T-helper 1 cell (primary cell): ENCODE measurements around the gene PLEKHM3.
"Not testable (repeated sequence)": the region's sequence is repeated elsewhere in the genome, so short reads cannot be mapped to it uniquely, and the experiment has no call there.

ENCODE experiments used
- DNase-seq, 5 donors: peaks; one replicate each; pipeline ENCODE4 v3.0.0-alpha.2; 2012 to 2020

PLEKHM3 gene

GRCh38 chr2:207819021-207819797, 206.1 kb downstream of the PLEKHM3 start:
- DNase-seq, result no peak

- no peak for DNase-seq
Measured at GRCh38 chr2:207816546-207816945, 208.8 kb downstream of the PLEKHM3 start.

- DNase-seq, result no peak
Measured at GRCh38 chr2:207815254-207815653, 210.1 kb downstream of the PLEKHM3 start.

GRCh38 chr2:207813942-207814341, 211.4 kb downstream of the PLEKHM3 start:
- DNase-seq, result no peak

DNA sequence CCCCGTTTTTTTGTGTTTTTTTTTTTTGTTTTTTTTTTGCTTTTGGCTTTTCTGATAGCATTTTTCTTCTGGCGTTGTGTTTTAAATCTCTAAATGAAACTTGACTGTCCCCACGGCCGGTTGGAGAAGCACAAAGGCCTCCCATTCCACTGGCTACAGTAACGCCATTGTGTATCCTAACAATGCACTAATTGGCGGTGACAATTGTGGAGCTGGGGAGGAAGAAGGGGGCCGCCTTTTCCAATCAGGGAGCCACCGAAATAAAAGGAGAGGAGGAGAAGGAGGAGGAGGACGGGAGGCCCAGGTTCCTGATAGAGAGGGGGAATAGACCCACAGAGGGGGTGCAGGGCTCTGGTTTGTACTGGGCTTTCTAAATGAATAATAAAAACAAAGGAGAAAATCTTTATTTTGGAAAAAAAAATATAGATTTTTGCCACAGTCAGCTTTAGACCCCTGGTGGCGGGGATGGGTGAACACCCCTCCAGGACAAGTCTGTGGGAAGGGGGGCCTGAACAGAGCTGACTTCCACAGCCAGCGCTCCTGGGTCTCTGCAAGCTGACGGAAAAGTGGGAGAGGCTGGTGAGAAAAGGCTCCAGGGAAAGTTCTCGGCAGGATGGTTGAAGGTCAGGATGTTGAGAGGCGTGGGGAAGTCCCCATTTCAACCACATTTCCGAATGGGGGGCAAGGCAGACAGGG, 212.0 kb downstream of the PLEKHM3 start:
- DNase-seq, result no peak

DNA sequence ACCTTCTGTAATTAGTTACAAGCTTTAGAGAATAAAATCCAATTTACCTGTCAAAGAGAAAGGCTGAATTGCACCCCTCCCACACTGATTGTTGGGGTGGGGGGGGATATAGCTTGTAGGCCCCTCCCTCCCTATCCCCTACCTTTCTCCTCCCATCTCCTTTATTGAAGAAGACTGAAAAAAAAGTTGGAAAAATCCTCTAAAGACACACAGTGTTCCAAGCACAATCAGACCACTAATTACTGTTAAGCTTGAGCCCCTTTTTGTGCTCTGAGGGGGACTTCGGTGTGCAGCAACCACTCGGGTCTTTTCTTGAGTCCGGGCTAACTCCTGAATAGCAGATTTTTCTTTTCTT, 212.6 kb downstream of the PLEKHM3 start:
- no peak for DNase-seq

DNA sequence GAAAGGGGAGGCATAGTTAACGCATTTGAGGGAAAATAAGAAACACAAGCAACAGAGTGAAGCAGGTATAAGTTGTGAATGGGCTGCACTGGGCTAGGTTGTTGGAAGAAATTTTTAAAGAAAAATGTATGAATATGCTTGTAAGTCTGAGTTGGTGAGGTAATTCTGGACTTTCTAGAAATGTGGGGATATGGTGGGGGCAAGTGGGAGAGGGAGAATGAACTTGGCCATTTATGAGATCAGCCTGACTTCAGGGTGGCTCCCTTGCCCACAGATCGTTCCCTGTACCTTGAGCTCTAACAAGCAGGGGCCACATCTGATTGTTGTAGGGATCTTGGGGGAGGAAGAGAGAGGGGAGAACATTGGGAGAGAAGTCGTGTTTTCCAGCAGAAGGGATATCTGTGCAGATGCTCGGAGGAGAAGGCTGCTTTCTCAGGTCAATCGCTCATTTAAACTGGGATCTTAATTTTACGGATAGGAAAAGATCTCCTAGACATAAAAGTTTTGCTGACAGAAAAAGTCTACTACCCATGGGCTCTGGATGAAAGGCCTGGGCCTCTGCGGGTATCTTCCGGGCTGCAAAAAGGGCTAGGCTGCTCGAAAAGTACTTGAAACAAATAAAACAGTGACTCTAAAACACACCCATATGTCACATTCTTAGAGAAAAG, 213.1 kb downstream of the PLEKHM3 start:
- no peak for DNase-seq

- DNase-seq, result not testable (repeated sequence)
Measured at GRCh38 chr2:207811658-207812057, 213.7 kb downstream of the PLEKHM3 start.

DNA sequence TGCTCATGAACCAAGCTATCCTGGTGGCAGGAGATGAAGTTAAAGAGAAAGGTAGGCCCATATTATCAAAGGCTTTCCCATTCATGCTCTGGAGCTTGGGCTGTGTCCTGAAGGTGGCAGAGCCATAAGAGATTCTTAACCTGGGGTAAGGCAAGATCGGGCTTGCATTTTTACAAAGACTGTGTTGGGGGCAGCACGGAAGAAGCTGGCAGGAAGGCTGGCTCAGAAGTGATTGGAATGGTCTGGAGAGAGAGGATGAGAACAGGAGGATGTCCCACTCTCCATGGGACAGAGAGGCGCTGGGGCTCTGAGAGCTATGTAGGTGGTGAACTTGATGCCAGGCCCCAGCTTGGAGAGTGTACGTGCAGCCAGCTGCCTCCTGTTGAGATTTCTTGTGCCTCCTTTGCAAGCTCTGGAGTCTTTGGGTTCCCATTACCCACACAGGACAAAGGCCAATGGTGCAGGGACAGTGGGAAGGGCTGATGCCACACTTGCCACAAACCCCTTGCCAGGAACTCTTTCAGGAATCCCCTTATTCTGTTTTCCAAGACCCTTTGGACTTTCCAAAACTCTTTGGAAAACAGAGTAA, 215.0 kb downstream of the PLEKHM3 start:
- DNase-seq, result no peak

DNA sequence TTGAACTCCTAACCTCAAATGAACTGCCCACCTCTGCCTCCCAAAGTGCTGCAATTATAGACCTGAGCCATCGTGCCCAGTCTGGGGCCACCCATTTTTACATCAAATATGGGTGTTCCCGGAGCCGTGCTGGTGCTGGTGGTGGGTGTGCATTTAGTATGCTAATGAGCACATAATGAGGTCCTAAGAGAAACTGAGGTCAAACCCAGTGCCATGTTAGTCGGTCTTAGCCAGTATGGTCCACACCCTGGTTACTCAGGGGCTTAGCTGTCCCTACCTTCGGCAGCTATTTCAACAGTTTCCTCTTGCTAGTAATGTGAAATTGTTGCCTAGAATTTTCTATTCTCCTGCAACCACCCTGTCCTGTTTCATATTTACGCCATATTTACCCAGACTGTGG, 217.2 kb downstream of the PLEKHM3 start:
- no peak for DNase-seq

DNA sequence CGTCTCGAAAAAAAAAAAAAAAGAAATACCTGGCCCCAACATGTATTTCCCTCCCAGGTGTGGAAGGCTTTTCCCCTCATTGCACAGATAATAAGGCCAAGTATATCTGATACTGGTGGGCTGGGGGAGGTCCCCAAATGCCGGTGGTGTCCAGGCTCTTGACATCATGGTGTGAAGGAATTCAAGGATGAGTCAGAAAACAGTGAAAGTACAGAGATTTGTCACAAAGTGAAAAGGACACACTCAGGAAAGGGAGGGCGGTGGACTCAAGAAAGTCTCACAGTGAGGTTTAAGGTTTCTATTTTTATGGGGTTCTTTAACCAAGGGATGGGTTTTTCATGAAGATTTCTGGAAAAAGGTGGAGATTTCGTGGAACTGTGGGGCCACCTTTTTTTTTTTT, 217.8 kb downstream of the PLEKHM3 start:
- DNase-seq, result peak in 1 of 5 donors; percentile 16

DNA sequence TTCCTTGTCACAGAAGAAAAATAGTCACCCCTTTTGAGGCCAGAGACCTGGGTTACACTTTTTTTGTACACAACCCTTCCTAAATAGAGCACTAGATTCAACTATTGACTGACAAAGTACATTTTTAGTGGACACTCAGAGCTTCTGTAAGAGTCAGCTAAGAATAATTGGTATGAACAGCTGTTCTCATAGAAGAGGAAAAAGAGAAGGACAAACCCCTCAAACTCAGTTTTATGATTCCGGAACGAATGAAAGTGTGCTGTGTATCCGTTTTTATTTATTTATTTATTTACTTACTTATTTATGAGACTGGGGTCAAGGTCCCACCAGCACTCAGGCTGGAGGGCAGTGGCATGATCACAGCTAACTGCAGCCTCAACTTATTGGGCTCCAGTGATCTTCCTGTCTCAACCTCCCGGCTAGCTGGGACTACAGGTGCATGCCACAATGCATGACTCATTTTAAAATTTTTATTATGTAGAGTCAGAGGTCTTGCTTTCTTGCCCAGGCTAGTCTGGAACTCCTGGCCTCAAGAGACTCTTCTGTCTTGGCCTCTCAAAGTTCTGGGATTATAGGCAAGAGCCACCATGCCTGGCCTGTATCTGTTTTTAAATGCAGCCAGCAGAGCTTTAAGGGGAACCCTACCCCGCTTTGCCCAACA, 219.6 kb downstream of the PLEKHM3 start:
- no peak for DNase-seq

GRCh38 chr2:207802650-207803049, 222.7 kb downstream of the PLEKHM3 start:
- no peak for DNase-seq

DNA sequence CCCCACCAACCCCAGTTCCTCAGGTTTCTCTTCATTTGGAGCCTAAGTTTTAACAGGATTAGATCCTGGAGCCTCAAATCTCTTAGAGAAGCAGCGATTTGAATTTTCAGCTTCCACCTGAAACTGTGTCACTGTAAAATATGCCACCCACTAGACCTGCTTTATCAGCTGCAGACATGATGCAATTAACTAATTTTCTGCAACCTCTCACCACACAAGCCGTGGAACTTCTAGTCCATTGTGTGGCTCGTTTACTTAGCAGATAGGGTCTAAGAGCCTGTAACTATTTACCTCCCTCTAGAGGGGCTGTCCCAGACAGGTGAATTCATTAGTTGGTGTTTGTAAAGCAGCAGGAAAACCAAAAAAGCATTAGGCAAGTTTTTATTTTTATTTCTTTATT, 224.1 kb downstream of the PLEKHM3 start:
- DNase-seq, result no peak

DNA sequence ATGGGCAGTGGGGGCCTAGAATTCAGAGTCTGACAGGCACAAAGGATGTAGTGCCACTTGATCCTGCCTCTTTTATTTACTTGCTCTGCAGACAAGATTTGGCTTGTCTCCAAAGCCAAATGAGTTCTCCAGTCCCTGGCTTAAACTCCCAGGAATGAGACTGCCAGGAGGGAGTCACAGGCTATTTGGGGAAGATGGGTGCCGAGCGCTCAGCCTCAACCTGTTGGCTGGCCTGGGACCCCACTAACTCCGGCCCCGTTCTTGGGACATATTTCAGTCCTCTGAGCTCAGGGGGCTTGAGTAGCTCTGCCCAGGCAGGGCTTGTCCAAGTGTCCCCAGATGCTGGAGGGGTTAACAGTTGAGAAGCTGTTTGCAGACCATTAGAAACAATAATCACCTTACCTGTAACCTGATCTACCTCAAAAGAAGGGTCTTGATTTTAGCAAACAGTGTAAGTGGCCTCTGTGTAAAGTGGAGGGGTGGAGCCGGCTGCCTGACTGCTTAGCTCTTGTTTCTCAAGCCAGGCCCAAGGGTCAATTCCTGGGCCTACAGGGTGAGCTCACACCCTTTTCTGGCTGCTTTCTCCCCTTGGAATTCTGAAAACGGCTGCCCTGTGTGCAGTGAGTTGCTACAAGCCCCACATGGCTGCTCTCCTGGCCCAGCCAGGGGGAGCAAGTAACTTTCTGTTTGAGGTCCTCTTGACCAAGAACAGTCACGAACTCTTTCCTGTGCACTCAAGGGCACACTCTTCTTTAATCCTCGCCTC, 228.6 kb downstream of the PLEKHM3 start:
- DNase-seq, result no peak

DNA sequence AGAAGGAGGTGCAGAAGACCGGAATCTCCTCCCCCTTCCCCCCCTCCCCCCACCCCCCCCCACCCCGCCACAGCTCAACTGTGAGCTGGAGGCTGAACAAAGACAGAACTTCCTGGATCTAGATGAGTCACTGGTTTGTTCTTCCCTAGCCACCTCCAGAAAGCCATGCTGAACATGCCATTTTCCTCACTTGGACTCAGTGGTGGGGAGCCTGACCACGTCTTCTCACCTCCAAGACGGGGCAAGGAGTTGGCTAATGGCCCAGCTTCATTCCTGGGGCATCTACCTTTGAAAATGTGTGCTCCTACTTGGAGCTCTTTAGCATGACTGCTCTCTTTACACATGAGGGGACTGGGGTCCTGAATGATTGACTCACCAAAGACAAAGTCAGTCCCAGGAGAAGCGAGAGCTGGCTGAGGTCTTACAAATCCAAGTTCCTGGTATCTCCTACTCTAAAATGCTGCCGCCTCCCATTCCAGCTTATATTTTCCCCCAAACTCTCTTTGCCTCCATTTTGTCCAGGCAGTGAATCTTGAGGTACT, 233.0 kb downstream of the PLEKHM3 start:
- DNase-seq, result no peak

- DNase-seq, result no peak
Measured at GRCh38 chr2:207791579-207792243, 233.6 kb downstream of the PLEKHM3 start.

DNA sequence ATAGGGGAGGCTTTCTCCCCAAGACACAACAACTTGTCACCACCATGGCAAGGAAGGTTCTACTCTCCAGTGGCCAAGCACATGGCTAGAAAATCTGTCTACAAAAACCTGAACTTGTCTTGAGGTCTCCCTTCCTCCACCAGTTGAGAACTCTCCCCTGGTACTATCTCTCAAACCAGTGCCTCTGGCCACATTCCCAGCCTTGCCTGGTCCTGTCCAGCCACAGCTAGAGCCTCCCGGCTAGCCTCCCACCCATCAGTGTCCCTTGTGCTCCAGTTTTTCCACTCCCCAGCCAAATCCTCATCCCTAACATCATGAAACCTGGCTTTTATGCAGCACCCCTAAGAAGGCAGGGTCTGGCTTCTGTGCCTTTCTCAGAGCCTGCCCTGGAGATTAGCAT, 234.4 kb downstream of the PLEKHM3 start:
- DNase-seq, result no peak

DNA sequence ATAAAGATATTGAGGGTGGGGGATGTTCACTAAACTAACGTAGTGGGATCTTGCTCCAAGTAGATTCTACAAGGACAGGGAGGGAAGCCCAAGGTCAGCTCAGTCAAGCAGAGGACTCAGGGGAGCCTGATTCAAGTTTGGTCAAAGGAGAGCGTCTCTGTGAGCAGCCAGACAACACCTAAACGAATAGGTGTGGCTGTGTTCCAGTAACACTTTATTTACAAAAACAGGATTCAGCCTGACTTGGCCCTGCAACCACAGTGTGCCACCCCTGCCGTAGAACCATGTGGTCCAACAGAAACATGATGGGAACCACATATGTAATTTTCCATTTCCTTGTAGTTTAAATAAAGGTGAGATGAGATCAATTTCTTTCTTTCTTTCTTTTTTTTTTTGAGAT, 237.5 kb downstream of the PLEKHM3 start:
- no peak for DNase-seq

GRCh38 chr2:207787017-207787416, 238.3 kb downstream of the PLEKHM3 start:
- no peak for DNase-seq

GRCh38 chr2:207784898-207785297, 240.4 kb downstream of the PLEKHM3 start:
- no peak for DNase-seq
